AG04450 (cell line): ENCODE measurements around the gene ITGB4. TPM values are rescaled to one million over a fixed set of nuclear protein-coding genes. Genes with fewer than 3 reads are reported as not detected.

Source experiments
- CTCF ChIA-PET: fragments of 300-600, 350-600 bp; formaldehyde crosslinking; extraction: SDS; loops from one replicate; lab custom pipeline; 2022; ENCODE audit warnings: antibody characterized with exemption, inconsistent platforms; lab: Charles Lee
- POLR2A ChIA-PET: fragments of 350-600 bp; formaldehyde crosslinking; extraction: SDS; loops from one replicate; lab custom pipeline; 2021; ENCODE audit warnings: antibody characterized with exemption, inconsistent platforms; lab: Yijun Ruan, JAX
- DNase-seq: peaks from one replicate; pipeline ENCODE4 v3.0.0-alpha.2; 2011; ENCODE audit warnings: low read depth, low spot score
- H3K27ac ChIP-seq: one replicate; pipeline ENCODE4 v1.5.1; 2012; ENCODE audit warnings: low read depth, low read length, control low read depth
- H3K27me3 ChIP-seq: one replicate; pipeline ENCODE4 v1.6.0; 2012; ENCODE audit warnings: low read length; ENCODE audit not compliant: control insufficient read depth, insufficient read depth
- H3K4me3 ChIP-seq: 2 replicates; pipeline ENCODE4 v1.5.1; 2011; ENCODE audit warnings: mild to moderate bottlenecking, low read depth, low read length, control low read depth
- H3K9me3 ChIP-seq: 2 replicates; pipeline ENCODE4 v1.5.1; 2012; ENCODE audit warnings: low read length; ENCODE audit not compliant: control insufficient read depth, insufficient read depth
- CTCF ChIP-seq: IDR thresholded peaks from 2 replicates; pipeline ENCODE4 v1.5.1; 2011; ENCODE audit warnings: low read depth, low read length, control low read depth, inconsistent platforms
- polyA plus RNA-seq: library from polyadenylated mRNA; depleted of rRNA; stranded (reverse); fragments of >200 nt; gene quantifications from 2 replicates; pipeline ENCODE4 v1.2.3, GENCODE V29; 2011

Gene ITGB4
- polyA plus RNA-seq, 1 experiment, result 0.31 TPM

GRCh38 chr17:75679706-75680211 lies 41.5 kb upstream of the ITGB4 start:
- Histone ChIP-seq H3K9me3 (no peaks in the 10 kb centered on the region), H3K27ac (no peak overlapping the region), H3K4me3 (no peak overlapping the region), H3K27me3 (no peaks in the 10 kb centered on the region)
- no peak for TF ChIP-seq CTCF
- CTCF ChIA-PET, result interaction anchor here (1.2 to 8.0 kb wide), 3 partner anchors 8 to 69 kb away, joined by 3 to 85 read pairs (median 4); partner anchors contain the start of gene SMIM5
- POLR2A ChIA-PET, result no interaction called here
- DNase-seq, result no peak

- Histone ChIP-seq H3K4me3 (no peak overlapping the region), H3K27ac (peak overlapping the region; percentile 31), H3K9me3 (no peaks in the 10 kb centered on the region), H3K27me3 (no peaks in the 10 kb centered on the region)
- TF ChIP-seq CTCF, result no peak
- ChIA-PET CTCF (interaction anchor here (1.1 to 8.0 kb wide), 4 partner anchors 9 to 73 kb away, joined by 3 to 85 read pairs (median 4); partner anchors contain the start of gene SMIM5), POLR2A (no interaction called here)
- DNase-seq, result no peak
Observed at GRCh38 chr17:75680431-75680830, 40.8 kb upstream of the ITGB4 start.

- POLR2A ChIA-PET, result interaction anchor here (0.9 kb wide), 1 partner anchor 67 kb away, joined by 3 read pairs; no protein-coding TSS in a partner anchor
- no peak overlapping the region for H3K27ac ChIP-seq
Observed at GRCh38 chr17:75681289-75681688, 40.0 kb upstream of the ITGB4 start.

GRCh38 chr17:75683583-75683982 lies 37.7 kb upstream of the ITGB4 start:
- Histone ChIP-seq H3K27me3 (no peaks in the 10 kb centered on the region), H3K9me3 (no peaks in the 10 kb centered on the region), H3K4me3 (no peak overlapping the region), H3K27ac (no peak overlapping the region)
- ChIA-PET CTCF (interaction anchor here (0.6 to 8.0 kb wide), 5 partner anchors 9 to 167 kb away, joined by 3 to 85 read pairs (median 10); partner anchors contain the start of gene SMIM5), POLR2A (interaction anchor here (0.6 to 0.7 kb wide), 2 partner anchors 10 to 87 kb away, joined by 3 to 7 read pairs; no protein-coding TSS in a partner anchor)
- no peak for DNase-seq
- TF ChIP-seq CTCF, result no peak

More at GRCh38 chr17:75681289-75681688, 40.0 kb upstream of the ITGB4 start:
- no peak for DNase-seq
- no peaks in the 10 kb centered on the region for H3K27me3 ChIP-seq
- TF ChIP-seq CTCF, result no peak
- CTCF ChIA-PET, result interaction anchor here (1.1 to 8.0 kb wide), 2 partner anchors 67 to 72 kb away, joined by 4 to 85 read pairs; no protein-coding TSS in a partner anchor
- no peak overlapping the region for H3K4me3 ChIP-seq
- no peaks in the 10 kb centered on the region for H3K9me3 ChIP-seq

- Histone ChIP-seq H3K27me3 (no peaks in the 10 kb centered on the region), H3K27ac (no peak overlapping the region), H3K4me3 (no peak overlapping the region), H3K9me3 (no peaks in the 10 kb centered on the region)
- TF ChIP-seq CTCF, result no peak
- no peak for DNase-seq
- POLR2A ChIA-PET, result no interaction called here
- CTCF ChIA-PET, result interaction anchor here (1.3 to 8.0 kb wide), 4 partner anchors 9 to 69 kb away, joined by 4 to 85 read pairs (median 12); partner anchors contain the start of gene SMIM5
Observed at GRCh38 chr17:75684249-75684648, 37.0 kb upstream of the ITGB4 start.
